ENCODE results near the gene CD38. TPM values are rescaled to one million over a fixed set of nuclear protein-coding genes. Genes with fewer than 3 reads are reported as not detected.
"Not testable (repeated sequence)": the region's sequence is repeated elsewhere in the genome, so short reads cannot be mapped to it uniquely, and the experiment has no call there.

Gene CD38
- total and polyA plus RNA-seq, 7 donors = 1.2 to 11.4 (median 2.2) TPM

GRCh38 chr4:15832523-15833451 is 54.7 kb downstream of the CD38 start:
- H3K9me3 ChIP-seq = no peaks in the 10 kb centered on the region
- TF ChIP-seq EP300 (IDR thresholded peaks at IDR 0.05) (no peak), POLR2A (IDR thresholded peaks at IDR 0.05) (no peak), POLR2AphosphoS5 (IDR thresholded peaks at IDR 0.05) (no peak)
- TF ChIP-seq, protein P1, sequence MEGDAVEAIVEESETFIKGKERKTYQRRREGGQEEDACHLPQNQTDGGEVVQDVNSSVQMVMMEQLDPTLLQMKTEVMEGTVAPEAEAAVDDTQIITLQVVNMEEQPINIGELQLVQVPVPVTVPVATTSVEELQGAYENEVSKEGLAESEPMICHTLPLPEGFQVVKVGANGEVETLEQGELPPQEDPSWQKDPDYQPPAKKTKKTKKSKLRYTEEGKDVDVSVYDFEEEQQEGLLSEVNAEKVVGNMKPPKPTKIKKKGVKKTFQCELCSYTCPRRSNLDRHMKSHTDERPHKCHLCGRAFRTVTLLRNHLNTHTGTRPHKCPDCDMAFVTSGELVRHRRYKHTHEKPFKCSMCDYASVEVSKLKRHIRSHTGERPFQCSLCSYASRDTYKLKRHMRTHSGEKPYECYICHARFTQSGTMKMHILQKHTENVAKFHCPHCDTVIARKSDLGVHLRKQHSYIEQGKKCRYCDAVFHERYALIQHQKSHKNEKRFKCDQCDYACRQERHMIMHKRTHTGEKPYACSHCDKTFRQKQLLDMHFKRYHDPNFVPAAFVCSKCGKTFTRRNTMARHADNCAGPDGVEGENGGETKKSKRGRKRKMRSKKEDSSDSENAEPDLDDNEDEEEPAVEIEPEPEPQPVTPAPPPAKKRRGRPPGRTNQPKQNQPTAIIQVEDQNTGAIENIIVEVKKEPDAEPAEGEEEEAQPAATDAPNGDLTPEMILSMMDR (IDR thresholded peaks at IDR 0.05) = no peak
- H3K36me3 ChIP-seq = no peaks in the 10 kb centered on the region
- H3K4me3 ChIP-seq = no peak overlapping the region
- H3K27me3 ChIP-seq = no peaks in the 10 kb centered on the region
- H3K4me1 ChIP-seq = no peaks in the 10 kb centered on the region
- 79 to 83% methylated on average over 3 of the region's 3 CpGs for WGBS, 2 donors
- no peak for DNase-seq
- intact Hi-C loops (cut with DNase I) = no loop called here
- no peak overlapping the region for H3K27ac ChIP-seq

DNA sequence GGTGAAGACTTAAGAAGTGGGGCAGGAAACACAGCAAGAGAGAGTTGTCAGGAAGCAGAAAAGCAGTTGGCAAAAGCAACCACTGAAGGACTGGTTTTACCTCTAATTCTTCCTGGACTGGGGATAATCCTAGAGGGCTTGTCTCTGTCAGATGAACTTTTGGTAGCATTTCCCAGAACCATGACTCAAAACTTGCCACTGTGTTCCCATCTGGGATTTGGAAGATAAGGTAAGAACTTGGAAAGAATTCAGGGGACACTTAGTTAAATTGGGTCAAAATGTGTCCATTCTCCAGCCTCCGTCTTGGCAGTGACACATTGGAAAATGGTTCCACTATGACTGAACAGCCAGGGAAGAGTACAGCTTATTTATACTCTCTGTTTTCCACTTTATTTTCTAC is 55.7 kb downstream of the CD38 start:
- intact Hi-C loops (cut with DNase I) = no loop called here
- H3K27me3 ChIP-seq = no peaks in the 10 kb centered on the region

DNA sequence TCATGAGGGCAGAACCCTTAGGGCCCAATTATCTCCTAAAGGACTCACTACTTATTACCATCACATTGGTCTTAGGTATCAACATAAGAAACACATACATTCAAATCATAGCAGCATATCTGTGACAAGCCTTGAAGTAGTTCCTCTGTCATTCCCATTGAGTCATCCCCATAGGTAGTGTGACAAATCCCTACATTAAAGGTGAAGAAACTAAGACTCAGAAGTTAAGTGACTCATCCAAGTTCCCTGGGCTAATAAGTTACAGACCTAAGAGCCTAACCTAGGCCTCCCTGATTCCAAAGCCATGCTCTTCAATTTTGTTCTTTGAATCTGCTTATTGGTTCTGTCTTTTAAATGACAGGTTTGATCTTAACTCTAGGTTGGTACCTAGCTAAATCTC is 58.2 kb downstream of the CD38 start:
- Histone ChIP-seq H3K36me3 (no peaks in the 10 kb centered on the region), H3K4me3 (no peak overlapping the region), H3K27ac (no peak overlapping the region), H3K27me3 (no peaks in the 10 kb centered on the region), H3K9me3 (no peaks in the 10 kb centered on the region), H3K4me1 (no peaks in the 10 kb centered on the region)
- no peak for DNase-seq
- TF ChIP-seq EP300 (IDR thresholded peaks at IDR 0.05) (no peak), POLR2AphosphoS5 (IDR thresholded peaks at IDR 0.05) (no peak), POLR2A (IDR thresholded peaks at IDR 0.05) (no peak)
- TF ChIP-seq, protein P1 (IDR thresholded peaks at IDR 0.05) = no peak
- intact Hi-C loops (cut with DNase I) = no loop called here

More for the DNA sequence above, 55.7 kb downstream of the CD38 start:
- no peak for TF ChIP-seq EP300 (IDR thresholded peaks at IDR 0.05)
- TF ChIP-seq POLR2AphosphoS5 (IDR thresholded peaks at IDR 0.05) = no peak
- TF ChIP-seq, protein P1 (IDR thresholded peaks at IDR 0.05) = no peak
- no peak for TF ChIP-seq POLR2A (IDR thresholded peaks at IDR 0.05)
- no peak for DNase-seq
- 95 to 97% methylated on average over 1 of the region's 1 CpG for WGBS, 2 donors
- Histone ChIP-seq H3K4me3 (no peak overlapping the region), H3K9me3 (no peaks in the 10 kb centered on the region), H3K36me3 (no peaks in the 10 kb centered on the region), H3K27ac (no peak overlapping the region), H3K4me1 (no peaks in the 10 kb centered on the region)

DNA sequence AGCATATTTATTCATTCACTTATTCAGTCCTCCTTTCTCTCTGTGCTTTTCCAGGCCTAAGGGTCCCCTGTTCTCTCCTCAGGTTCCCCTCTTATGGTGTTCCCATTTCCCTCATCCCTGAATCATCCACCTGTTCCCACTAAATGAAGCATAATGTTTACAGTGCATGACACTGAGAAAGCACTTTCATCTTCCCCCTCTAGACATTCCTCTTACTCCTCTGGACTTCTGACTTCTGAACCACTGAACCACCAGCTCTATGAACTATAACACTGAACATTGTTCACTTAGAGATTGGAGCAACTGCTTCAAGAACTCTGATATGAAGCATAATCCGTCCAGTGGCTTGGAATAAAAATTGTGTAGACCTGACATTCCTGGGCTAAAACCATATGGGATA is 59.5 kb downstream of the CD38 start:
- intact Hi-C loops (cut with DNase I) = no loop called here
- WGBS, 2 donors = 91 to 95% methylated on average over 1 of the region's 1 CpG
- TF ChIP-seq POLR2AphosphoS5 (IDR thresholded peaks at IDR 0.05) (no peak), POLR2A (IDR thresholded peaks at IDR 0.05) (no peak), EP300 (IDR thresholded peaks at IDR 0.05) (no peak)
- TF ChIP-seq, protein P1 (IDR thresholded peaks at IDR 0.05) = no peak
- no peak overlapping the region for H3K27ac ChIP-seq
- H3K36me3 ChIP-seq = no peaks in the 10 kb centered on the region
- no peak for DNase-seq
- no peaks in the 10 kb centered on the region for H3K27me3 ChIP-seq
- H3K4me3 ChIP-seq = no peak overlapping the region
- no peaks in the 10 kb centered on the region for H3K9me3 ChIP-seq
- no peaks in the 10 kb centered on the region for H3K4me1 ChIP-seq

DNA sequence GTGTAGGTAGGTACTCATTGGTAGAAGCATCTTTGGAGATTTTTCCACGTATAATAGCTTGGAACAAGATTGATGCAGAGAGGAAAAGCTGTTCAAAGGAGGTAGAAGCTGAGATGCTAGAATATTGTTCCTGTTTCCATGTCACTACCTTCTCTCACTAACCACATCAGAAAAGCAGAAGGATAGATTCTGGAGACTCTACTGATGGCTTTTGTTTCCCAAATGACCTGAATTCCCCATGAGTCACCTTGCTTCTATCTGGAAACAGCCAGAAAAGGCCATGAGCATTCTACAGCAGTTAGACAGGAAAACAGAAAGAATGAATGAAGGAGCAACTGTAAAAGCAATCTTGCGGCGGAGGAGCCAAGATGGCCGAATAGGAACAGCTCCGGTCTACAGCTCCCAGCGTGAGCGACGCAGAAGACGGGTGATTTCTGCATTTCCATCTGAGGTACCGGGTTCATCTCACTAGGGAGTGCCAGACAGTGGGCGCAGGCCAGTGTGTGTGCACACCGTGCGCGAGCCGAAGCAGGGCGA is 63.1 kb downstream of the CD38 start:
- H3K36me3 ChIP-seq; intact Hi-C loops (cut with DNase I); H3K4me1 ChIP-seq: not testable (repeated sequence)

More for the DNA sequence above, 63.1 kb downstream of the CD38 start:
- WGBS, 2 donors = 96% methylated on average over 9 of the region's 16 CpGs
- not testable (repeated sequence) for H3K27me3 ChIP-seq, DNase-seq, H3K4me3 ChIP-seq, H3K27ac ChIP-seq, H3K9me3 ChIP-seq

Measured in sigmoid colon (tissue), 7 donors.